GM06990 (cell line): ENCODE measurements around the gene PPM1F.

Experiments
- DNase-seq: peaks from one replicate; pipeline ENCODE4 v3.0.0-alpha.2; 2011; ENCODE audit not compliant: insufficient read length; ENCODE audit errors: extremely low read depth
- H3K27me3 ChIP-seq: replicated peaks from 2 replicates; pipeline ENCODE4 v1.6.0; 2011; ENCODE audit warnings: low read length; ENCODE audit not compliant: control insufficient read depth, insufficient read depth
- H3K36me3 ChIP-seq: 2 replicates; pipeline ENCODE4 v1.5.1; 2011; ENCODE audit warnings: low read length; ENCODE audit not compliant: control insufficient read depth, insufficient read depth
- H3K4me3 ChIP-seq: replicated peaks from 2 replicates; pipeline ENCODE4 v1.5.1; 2011; ENCODE audit warnings: low read depth, mild to moderate bottlenecking, control low read depth, low read length
- CTCF ChIP-seq: IDR thresholded peaks from 2 replicates; pipeline ENCODE4 v1.5.1; 2011; ENCODE audit warnings: low read length, control low read depth, mild to moderate bottlenecking, inconsistent platforms; ENCODE audit not compliant: insufficient read depth, poor library complexity, severe bottlenecking

Gene PPM1F

GRCh38 chr22:21990445-21991303 lies 38.0 kb upstream of the PPM1F start:
- no peak for TF ChIP-seq CTCF
- no peak for DNase-seq
- H3K27me3 ChIP-seq: no peaks in the 10 kb centered on the region
- H3K4me3 ChIP-seq: no peak overlapping the region
- H3K36me3 ChIP-seq: no peaks in the 10 kb centered on the region

GRCh38 chr22:21989049-21989448 lies 36.4 kb upstream of the PPM1F start:
- no peak for TF ChIP-seq CTCF
- no peaks in the 10 kb centered on the region for H3K27me3 ChIP-seq
- no peaks in the 10 kb centered on the region for H3K36me3 ChIP-seq
- H3K4me3 ChIP-seq: no peak overlapping the region
- no peak for DNase-seq

GRCh38 chr22:21985214-21985613 lies 32.6 kb upstream of the PPM1F start:
- no peaks in the 10 kb centered on the region for H3K27me3 ChIP-seq
- H3K4me3 ChIP-seq: no peak overlapping the region
- no peak for DNase-seq
- H3K36me3 ChIP-seq: no peaks in the 10 kb centered on the region
- TF ChIP-seq CTCF: no peak

GRCh38 chr22:21984793-21985192 lies 32.1 kb upstream of the PPM1F start:
- no peak overlapping the region for H3K4me3 ChIP-seq
- H3K27me3 ChIP-seq: no peaks in the 10 kb centered on the region
- H3K36me3 ChIP-seq: no peaks in the 10 kb centered on the region
- TF ChIP-seq CTCF: peak; percentile 64
- DNase-seq: no peak

- no peak for TF ChIP-seq CTCF
- Histone ChIP-seq H3K4me3 (peak within 1 kb of the TSS; percentile 100), H3K27me3 (no peaks in the 10 kb centered on the region), H3K36me3 (no peaks in the 10 kb centered on the region)
- DNase-seq: peak; percentile 86
Measured at GRCh38 chr22:21982338-21982965, 29.8 kb upstream of the PPM1F start, which contains the start of gene TOP3B. Gene TOP3B, minus strand, starts transcription at chr22:21982787. Its CDS starts 7,078 bp downstream, at chr22:21975709.
